OCI-LY7 (cell line): ENCODE results near the gene NCKAP5. TPM values are rescaled to one million over a fixed set of nuclear protein-coding genes. Genes with fewer than 3 reads are reported as not detected.
"Not testable (repeated sequence)": the region's sequence is repeated elsewhere in the genome, so short reads cannot be mapped to it uniquely, and the experiment has no call there.

Experiments used
- BruUV-seq: library from RNA; stranded (reverse); fragments of 400-500 nt; replicated peaks from 2 replicates; lab custom pipeline; 2021; lab: Mats Ljungman, UMichigan
- CTCF ChIA-PET: fragments of 300-600 bp; sonication (Branson Sonifier 250); formaldehyde crosslinking; loops from one replicate; lab custom pipeline; 2022; ENCODE audit warnings: antibody characterized with exemption; ENCODE audit not compliant: unreplicated experiment; lab: Charles Lee
- POLR2A ChIA-PET: fragments of 300-600 bp; sonication (Branson Sonifier 250); formaldehyde crosslinking; loops from one replicate; lab custom pipeline; 2022; ENCODE audit warnings: antibody characterized with exemption; lab: Charles Lee
- DNase-seq: peaks from one replicate; pipeline ENCODE4 v3.0.0-alpha.2; 2015; ENCODE audit warnings: low spot score
- H2AFZ ChIP-seq: fragments of 200-600 bp; sonication (generic), shearing (Covaris generic); 2 replicates; pipeline ENCODE4 v1.6.1; 2014; ENCODE audit warnings: mild to moderate bottlenecking, antibody characterized with exemption, low read length, moderate library complexity
- H3K27ac ChIP-seq: fragments of 200-600 bp; sonication (generic); 2 replicates; pipeline ENCODE4 v1.5.1; 2014; ENCODE audit warnings: mixed run types, low read depth, mild to moderate bottlenecking, moderate library complexity, low read length, inconsistent platforms; ENCODE audit not compliant: poor library complexity, severe bottlenecking
- H3K36me3 ChIP-seq: fragments of 200-600 bp; sonication (generic); 2 replicates; pipeline ENCODE4 v1.6.1; 2014; ENCODE audit warnings: mild to moderate bottlenecking, antibody characterized with exemption, low read length, moderate library complexity, mixed read lengths; ENCODE audit not compliant: insufficient read depth
- H3K4me1 ChIP-seq: fragments of 200-600 bp; sonication (generic); 2 replicates; pipeline ENCODE4 v1.5.1; 2014; ENCODE audit warnings: mild to moderate bottlenecking, low read length; ENCODE audit not compliant: insufficient read depth, poor library complexity, severe bottlenecking
- H3K4me2 ChIP-seq: fragments of 200-600 bp; sonication (generic); 2 replicates; pipeline ENCODE4 v1.6.1; 2014; ENCODE audit warnings: mild to moderate bottlenecking, low read length
- H3K4me3 ChIP-seq: fragments of 200-600 bp; sonication (generic); 2 replicates; pipeline ENCODE4 v1.5.1; 2014; ENCODE audit warnings: mild to moderate bottlenecking, low read depth, low read length; ENCODE audit not compliant: poor library complexity, severe bottlenecking
- H3K79me2 ChIP-seq: fragments of 200-600 bp; sonication (generic); 2 replicates; pipeline ENCODE4 v1.6.1; 2016; ENCODE audit warnings: low read depth, mild to moderate bottlenecking, low read length, moderate library complexity, mixed read lengths; ENCODE audit not compliant: insufficient read depth
- H3K9me2 ChIP-seq: fragments of 200-600 bp; sonication (generic); 2 replicates; pipeline ENCODE4 v1.6.1; 2016; ENCODE audit warnings: mild to moderate bottlenecking, low read length, mixed read lengths; ENCODE audit not compliant: insufficient read depth
- H3K9me3 ChIP-seq: fragments of 200-600 bp; sonication (generic); 2 replicates; pipeline ENCODE4 v1.6.1; 2014; ENCODE audit warnings: mild to moderate bottlenecking, mixed run types, low read length, mixed read lengths
- H4K20me1 ChIP-seq: fragments of 200-600 bp; sonication (generic); 2 replicates; pipeline ENCODE4 v1.6.1; 2014; ENCODE audit warnings: mild to moderate bottlenecking, antibody characterized with exemption, low read length, moderate library complexity, mixed read lengths; ENCODE audit not compliant: insufficient read depth
- CTCF ChIP-seq: fragments of 200-600 bp; sonication (generic); conservative IDR thresholded peaks from 2 replicates; pipeline ENCODE4 v1.5.1; 2014; ENCODE audit warnings: mild to moderate bottlenecking, antibody characterized with exemption, low read length, moderate library complexity, mixed read lengths
- EZH2phosphoT487 ChIP-seq: fragments of 200-600 bp; sonication (generic); IDR thresholded peaks from 2 replicates; pipeline ENCODE4 v1.6.1; 2018; ENCODE audit warnings: low read depth, borderline replicate concordance, mild to moderate bottlenecking, mixed run types, antibody characterized with exemption, low read length, moderate library complexity, mixed read lengths
- intact Hi-C: fragments of 100-400 bp; cut with micrococcal nuclease; formaldehyde crosslinking; loops from one replicate; pipeline ENCODE4 v1.10.0; 2022; ENCODE audit not compliant: unreplicated experiment
- total RNA-seq, 2 experiments: library from RNA; depleted of rRNA in 1 of 2; stranded (reverse); fragments of >200 nt in 1 of 2; shearing (Covaris generic) in 1 of 2; gene quantifications; 2 replicates each; pipeline ENCODE4 v1.2.3, GENCODE V29; 2014 to 2022

Gene NCKAP5
- total RNA-seq, 2 experiments from 2014 or later, result not detected

- Histone ChIP-seq H3K27ac (no peak overlapping the region), H3K79me2 (no peaks in the 10 kb centered on the region), H3K36me3 (no peaks in the 10 kb centered on the region), H3K9me2 (no peaks in the 10 kb centered on the region), H4K20me1 (no peaks in the 10 kb centered on the region), H3K4me3 (no peak overlapping the region), H3K4me2 (0 out of 2 replicates have a peak overlapping the region, but pooled peaks have one; percentile 13), H3K4me1 (peaks cover 12% of the 10 kb centered on the region), H2AFZ (no peak overlapping the region), H3K9me3 (no peaks in the 10 kb centered on the region)
- DNase-seq, result peak; percentile 19
- TF ChIP-seq CTCF, result no peak
- no peak for TF ChIP-seq EZH2phosphoT487
- intact Hi-C loops, result loop anchor here (10.0 kb wide), 1 partner anchor 459 kb away; no protein-coding TSS in a partner anchor
- no TSS peak for BruUV-seq
- POLR2A ChIA-PET, result interaction anchor here (0.7 kb wide), 1 partner anchor 22 kb away, joined by 5 read pairs; no protein-coding TSS in a partner anchor
- CTCF ChIA-PET, result no interaction called here
Measured at GRCh38 chr2:132715386-132716351, 852.6 kb downstream of the NCKAP5 start.

GRCh38 chr2:132703396-132703795, 864.9 kb downstream of the NCKAP5 start:
- Histone ChIP-seq H3K4me1 (peaks cover 5% of the 10 kb centered on the region), H3K4me3 (no peak overlapping the region), H3K27ac (no peak overlapping the region), H3K9me2 (no peaks in the 10 kb centered on the region), H3K9me3 (no peaks in the 10 kb centered on the region), H3K36me3 (no peaks in the 10 kb centered on the region), H3K4me2 (no peak overlapping the region), H2AFZ (no peak overlapping the region), H4K20me1 (no peaks in the 10 kb centered on the region), H3K79me2 (no peaks in the 10 kb centered on the region)
- no TSS peak for BruUV-seq
- ChIA-PET POLR2A (no interaction called here), CTCF (no interaction called here)
- intact Hi-C loops, result no loop called here
- TF ChIP-seq CTCF (no peak), EZH2phosphoT487 (no peak)
- DNase-seq, result no peak

GRCh38 chr2:132701810-132702209, 866.5 kb downstream of the NCKAP5 start:
- H2AFZ ChIP-seq, result no peak overlapping the region
- intact Hi-C loops, result no loop called here
- ChIA-PET CTCF (no interaction called here), POLR2A (no interaction called here)
- H4K20me1 ChIP-seq, result no peaks in the 10 kb centered on the region
- peaks cover 12% of the 10 kb centered on the region for H3K4me1 ChIP-seq
- DNase-seq, result no peak
- H3K4me3 ChIP-seq, result no peak overlapping the region
- TF ChIP-seq CTCF (no peak), EZH2phosphoT487 (no peak)
- H3K9me2 ChIP-seq, result no peaks in the 10 kb centered on the region
- no peaks in the 10 kb centered on the region for H3K79me2 ChIP-seq
- BruUV-seq, result no TSS peak
- H3K27ac ChIP-seq, result no peak overlapping the region
- no peak overlapping the region for H3K4me2 ChIP-seq
- H3K36me3 ChIP-seq, result no peaks in the 10 kb centered on the region
- no peaks in the 10 kb centered on the region for H3K9me3 ChIP-seq

GRCh38 chr2:132699802-132700201, 868.5 kb downstream of the NCKAP5 start:
- H3K9me2 ChIP-seq, intact Hi-C loops, H3K4me2 ChIP-seq, H4K20me1 ChIP-seq, DNase-seq, H3K36me3 ChIP-seq, BruUV-seq, H3K79me2 ChIP-seq, H3K27ac ChIP-seq, H2AFZ ChIP-seq, POLR2A ChIA-PET, CTCF ChIA-PET, H3K9me3 ChIP-seq, H3K4me3 ChIP-seq: not testable (repeated sequence)
- peaks cover 12% of the 10 kb centered on the region for H3K4me1 ChIP-seq
